Activated naive CD8-positive, alpha-beta T cell treated with anti-CD3 and anti-CD28 coated beads, Interleukin-2, amount 50 U/mL, for 24 hours (primary cell): Measurements from ENCODE around the gene ZFYVE28.

Source experiments
- ATAC-seq: fragments of 150-1000 bp; cut with Tn5 transposase; one replicate; pipeline ENCODE4 v1.10.0; 2021
- DNase-seq: peaks from one replicate; pipeline ENCODE4 v3.0.0; 2021
- H3K27ac Mint-ChIP-seq: one replicate; pipeline ENCODE4 v1.8.0; 2021; ENCODE audit warnings: mild to moderate bottlenecking, mixed read lengths
- H3K27me3 Mint-ChIP-seq: one replicate; pipeline ENCODE4 v1.8.0; 2021; ENCODE audit warnings: mixed read lengths
- H3K36me3 Mint-ChIP-seq: one replicate; pipeline ENCODE4 v1.8.0; 2021; ENCODE audit warnings: low read depth, mixed read lengths
- H3K4me1 Mint-ChIP-seq: one replicate; pipeline ENCODE4 v1.8.0; 2021; ENCODE audit warnings: mixed read lengths
- H3K4me3 Mint-ChIP-seq: one replicate; pipeline ENCODE4 v1.8.0; 2021; ENCODE audit warnings: mild to moderate bottlenecking, moderate library complexity, mixed read lengths
- H3K9me3 Mint-ChIP-seq: one replicate; pipeline ENCODE4 v1.8.0; 2021; ENCODE audit warnings: mixed read lengths

The ZFYVE28 gene

DNA sequence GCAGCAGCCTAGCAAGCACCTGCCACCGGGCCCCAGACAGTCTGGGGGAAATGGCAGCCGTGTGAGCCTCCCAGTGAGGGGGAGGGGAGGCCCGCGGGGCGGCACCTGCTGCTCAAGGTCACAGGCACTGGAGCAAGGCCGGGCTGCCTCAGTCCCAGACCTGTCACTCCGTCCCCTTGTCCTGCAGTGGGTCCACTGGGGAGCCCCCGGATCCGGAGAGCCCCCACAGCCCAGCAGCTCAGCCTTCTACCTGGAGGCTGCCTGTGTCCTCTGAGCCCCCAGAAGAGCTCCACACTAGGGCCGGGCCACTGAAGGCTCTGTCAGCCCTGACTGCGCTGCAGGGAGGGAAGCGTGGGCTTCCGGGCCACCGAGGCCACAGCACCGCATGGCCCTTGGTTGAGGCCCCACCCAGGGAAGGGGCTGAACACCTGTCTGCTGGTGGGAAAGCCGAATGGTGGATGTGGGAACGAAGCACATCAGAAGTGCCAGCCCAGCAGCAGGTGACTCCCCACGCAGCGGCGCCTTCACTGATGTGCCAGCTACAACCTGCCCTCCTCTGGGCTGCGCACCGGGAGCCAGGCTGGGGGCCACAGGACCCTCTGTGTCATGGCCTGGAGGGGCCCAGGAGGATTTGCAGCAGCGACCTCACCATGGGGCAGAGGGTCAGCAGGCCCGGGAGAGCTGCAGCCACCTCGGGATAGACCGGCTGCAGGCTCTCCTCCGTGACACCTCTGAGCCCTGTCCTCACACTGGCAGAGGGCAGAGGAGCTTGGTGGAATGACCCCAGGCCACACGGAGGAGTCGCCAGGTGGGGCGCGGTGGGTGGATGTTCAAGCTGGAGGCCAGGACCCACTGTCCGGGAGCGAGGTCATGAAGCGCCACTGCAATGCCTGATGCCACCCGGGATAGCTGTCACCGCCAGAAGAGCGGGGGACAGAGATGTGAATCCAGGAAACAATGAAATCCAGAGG lies 121.5 kb downstream of the ZFYVE28 start:
- ATAC-seq: no peak
- H3K36me3 Mint-ChIP-seq: no peaks in the 10 kb centered on the region
- peaks cover 31% of the 10 kb centered on the region for H3K4me1 Mint-ChIP-seq
- H3K27me3 Mint-ChIP-seq: no peaks in the 10 kb centered on the region
- no peak overlapping the region for H3K27ac Mint-ChIP-seq
- peak; percentile 35 for DNase-seq
- H3K9me3 Mint-ChIP-seq: no peaks in the 10 kb centered on the region
- peak overlapping the region; percentile 16 for H3K4me3 Mint-ChIP-seq

DNA sequence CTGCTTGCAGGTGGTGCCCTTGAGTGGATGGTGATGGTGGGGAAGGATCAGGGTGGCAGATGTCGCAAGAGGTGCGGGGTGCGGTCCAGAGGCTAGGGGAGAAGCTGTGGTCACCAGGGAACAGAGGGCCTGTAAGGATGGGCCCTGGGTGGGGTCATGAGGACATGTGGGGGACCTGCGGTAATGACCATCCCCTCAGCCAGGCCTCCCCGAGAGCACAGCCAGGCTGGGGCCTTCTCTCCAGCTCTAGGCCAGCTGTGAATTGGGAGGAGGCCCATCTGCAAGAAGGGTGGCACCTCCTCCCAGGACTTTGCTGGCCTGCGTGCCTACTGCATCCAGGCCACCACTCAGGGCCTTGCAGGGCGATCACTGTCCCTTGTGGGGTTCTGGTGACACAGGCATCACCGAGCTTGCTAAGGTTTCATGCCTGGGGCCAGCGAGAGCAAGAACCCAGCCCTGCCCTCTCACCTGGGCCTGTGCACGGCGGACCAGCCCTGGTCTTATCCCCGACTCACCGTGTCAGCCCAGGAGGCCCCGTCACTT lies 122.5 kb downstream of the ZFYVE28 start:
- DNase-seq: no peak
- no peaks in the 10 kb centered on the region for H3K9me3 Mint-ChIP-seq
- H3K27ac Mint-ChIP-seq: peak overlapping the region; percentile 27
- H3K4me1 Mint-ChIP-seq: peaks cover 37% of the 10 kb centered on the region
- no peaks in the 10 kb centered on the region for H3K36me3 Mint-ChIP-seq
- no peaks in the 10 kb centered on the region for H3K27me3 Mint-ChIP-seq
- H3K4me3 Mint-ChIP-seq: no peak overlapping the region
- ATAC-seq: no peak

DNA sequence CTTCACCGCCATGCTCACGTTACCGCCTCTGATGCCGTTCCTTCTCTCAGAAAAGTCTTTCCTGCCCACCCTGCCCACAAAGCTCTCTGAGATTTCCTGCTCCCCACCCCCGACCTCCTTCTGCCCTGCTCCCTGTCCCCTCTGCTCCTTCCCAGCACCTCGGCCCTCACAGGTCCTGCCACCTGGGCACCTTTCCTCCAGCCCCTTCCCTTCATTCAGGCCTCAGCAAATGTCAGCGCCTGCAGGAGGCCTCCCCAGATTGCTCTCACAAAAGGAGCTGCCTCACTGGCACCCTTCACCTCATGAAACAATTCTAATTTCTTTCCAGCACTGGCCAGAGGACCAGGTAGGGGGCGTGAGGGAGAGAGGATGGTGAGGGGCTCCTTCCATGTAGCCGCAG lies 122.9 kb downstream of the ZFYVE28 start:
- DNase-seq (no peak), ATAC-seq (no peak)
- Mint-ChIP-seq H3K9me3 (no peaks in the 10 kb centered on the region), H3K27ac (peak overlapping the region; percentile 27), H3K27me3 (no peaks in the 10 kb centered on the region), H3K4me1 (peaks cover 41% of the 10 kb centered on the region), H3K36me3 (no peaks in the 10 kb centered on the region), H3K4me3 (no peak overlapping the region)

DNA sequence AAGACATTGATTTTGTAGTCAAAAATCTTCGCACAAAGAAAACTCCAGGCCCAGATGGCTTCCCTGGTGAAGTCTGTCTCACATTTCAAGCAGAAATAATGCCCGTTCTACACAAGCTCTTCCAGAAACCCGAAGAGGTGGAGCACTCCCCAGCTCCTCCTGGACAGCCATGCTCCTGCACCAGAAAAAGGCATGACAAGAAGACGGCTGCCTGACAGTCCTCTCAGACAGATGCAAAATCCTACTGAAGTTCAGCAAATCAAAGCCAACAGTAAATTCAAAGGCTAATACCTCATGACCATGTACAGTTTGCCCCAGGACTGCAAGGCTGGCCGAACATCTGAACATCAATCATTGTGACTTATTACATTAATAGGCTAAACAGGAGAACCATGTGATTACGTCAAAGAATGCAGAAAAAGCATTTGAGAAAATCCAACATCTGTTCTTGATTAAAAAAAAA lies 125.8 kb downstream of the ZFYVE28 start:
- Mint-ChIP-seq H3K27me3 (no peaks in the 10 kb centered on the region), H3K4me3 (no peak overlapping the region), H3K36me3 (no peaks in the 10 kb centered on the region), H3K9me3 (no peaks in the 10 kb centered on the region), H3K4me1 (peaks cover 44% of the 10 kb centered on the region), H3K27ac (no peak overlapping the region)
- ATAC-seq (no peak), DNase-seq (no peak)

DNA sequence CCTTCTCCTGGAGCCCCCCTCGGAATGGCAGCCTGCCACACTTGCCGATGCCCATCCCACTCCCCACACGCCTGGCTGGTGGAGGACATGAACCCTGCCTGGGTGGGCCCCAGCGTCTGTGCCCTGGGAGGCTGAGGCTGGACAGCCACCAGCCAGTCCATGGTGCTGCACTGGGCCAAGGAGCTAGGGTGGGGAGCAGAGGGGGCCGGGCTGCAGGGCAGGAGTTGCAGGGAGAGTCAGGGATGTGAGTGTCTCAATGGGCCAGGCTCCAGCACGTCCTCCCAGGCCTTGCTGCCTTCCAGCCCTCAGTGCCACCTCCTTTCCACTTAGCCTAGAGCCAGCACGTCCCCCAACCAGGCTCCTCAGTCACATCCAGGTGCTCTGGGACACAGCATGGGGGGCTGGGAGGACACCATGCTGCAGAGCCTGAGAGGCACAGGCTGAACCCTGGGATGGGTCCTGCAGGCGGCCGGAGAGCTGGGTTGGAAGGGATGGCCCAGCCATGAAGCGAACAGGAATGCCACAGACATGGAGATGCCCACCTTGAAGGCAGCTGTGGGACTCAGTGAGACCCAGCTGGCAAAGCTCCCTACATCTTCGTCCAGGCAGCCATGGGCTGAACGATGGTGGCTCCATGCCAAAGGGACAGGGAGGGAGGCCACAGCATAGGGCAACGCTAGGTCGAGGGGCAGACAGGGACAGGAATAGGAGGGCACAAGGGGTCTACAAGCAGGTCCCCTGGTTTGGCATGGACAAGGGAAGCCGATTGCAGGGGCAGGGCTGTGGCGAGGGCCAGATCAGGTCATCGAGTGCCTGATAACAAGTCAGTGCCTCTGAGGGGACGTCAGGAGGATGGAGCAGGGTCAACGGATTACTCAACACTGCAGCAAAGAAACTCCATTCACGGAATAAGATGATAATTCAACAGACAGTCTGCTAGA lies 126.5 kb downstream of the ZFYVE28 start:
- Mint-ChIP-seq H3K27ac (no peak overlapping the region), H3K27me3 (no peaks in the 10 kb centered on the region), H3K36me3 (no peaks in the 10 kb centered on the region), H3K4me3 (no peak overlapping the region), H3K4me1 (peaks cover 37% of the 10 kb centered on the region), H3K9me3 (no peaks in the 10 kb centered on the region)
- ATAC-seq: no peak
- no peak for DNase-seq

DNA sequence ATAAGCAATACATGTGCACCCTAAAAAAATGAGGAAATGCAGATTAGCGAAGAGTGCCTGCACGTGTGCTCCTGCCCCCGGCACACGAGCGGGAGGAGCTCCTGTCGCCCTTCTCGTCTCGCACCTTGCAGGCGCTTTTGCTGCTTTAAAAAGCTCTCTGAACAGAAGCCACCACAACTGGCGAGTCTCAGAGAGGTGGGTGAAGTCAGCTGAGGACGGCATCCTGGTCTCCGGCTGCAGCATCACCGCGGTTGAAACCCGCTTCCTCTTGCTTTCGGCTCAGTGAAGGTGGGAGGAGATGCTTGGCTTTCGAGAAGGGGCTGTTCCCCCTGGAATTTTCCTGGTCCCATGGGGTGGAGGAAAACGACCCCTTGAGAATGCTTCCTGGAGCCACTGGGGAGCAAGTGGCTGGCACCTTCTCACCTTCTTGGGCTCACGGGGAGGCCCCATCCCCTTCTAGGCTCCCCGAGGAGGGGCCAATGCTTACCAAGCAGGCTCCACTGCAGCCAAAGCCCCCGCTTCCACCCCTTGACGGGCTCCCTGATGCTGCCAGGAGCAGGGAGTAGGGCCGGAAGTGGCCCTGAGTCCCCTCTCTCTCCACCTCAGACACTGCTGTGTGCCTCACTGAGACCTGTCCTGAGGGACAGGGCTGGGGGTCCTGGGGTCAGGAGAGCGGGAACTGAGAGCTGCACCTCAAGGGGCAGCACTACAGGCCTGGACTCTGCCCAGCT lies 127.3 kb downstream of the ZFYVE28 start:
- H3K27ac Mint-ChIP-seq: peak overlapping the region; percentile 35
- peak; percentile 70 for ATAC-seq

DNA sequence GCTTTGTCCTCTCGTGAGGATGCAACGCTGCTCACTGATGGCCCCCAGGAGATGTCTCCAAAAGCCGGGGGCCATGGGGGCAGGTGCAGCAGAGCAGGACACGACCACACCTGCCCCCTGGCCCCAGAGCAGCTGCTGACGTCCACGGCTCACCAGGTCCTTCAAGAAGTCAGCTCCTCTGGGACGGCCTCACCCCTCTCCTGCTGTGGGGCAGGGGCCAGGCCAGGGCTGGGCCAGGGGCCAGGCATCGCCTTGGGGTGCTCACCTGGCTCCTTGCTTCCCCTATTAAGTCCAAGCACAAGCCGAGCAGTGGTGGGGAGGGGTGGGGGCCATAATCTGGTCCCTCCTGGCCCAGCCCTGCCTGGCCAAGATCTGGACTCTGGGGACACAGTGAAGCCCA lies 128.0 kb downstream of the ZFYVE28 start:
- Mint-ChIP-seq H3K36me3 (no peaks in the 10 kb centered on the region), H3K27me3 (no peaks in the 10 kb centered on the region), H3K4me1 (peaks cover 31% of the 10 kb centered on the region), H3K27ac (peak overlapping the region; percentile 35), H3K4me3 (peak overlapping the region; percentile 62), H3K9me3 (no peaks in the 10 kb centered on the region)
- ATAC-seq (no peak), DNase-seq (no peak)

More for the DNA sequence above, 127.3 kb downstream of the ZFYVE28 start:
- H3K9me3 Mint-ChIP-seq: no peaks in the 10 kb centered on the region
- no peaks in the 10 kb centered on the region for H3K27me3 Mint-ChIP-seq
- peak; percentile 64 for DNase-seq
- peak overlapping the region; percentile 62 for H3K4me3 Mint-ChIP-seq
- H3K4me1 Mint-ChIP-seq: peaks cover 34% of the 10 kb centered on the region
- H3K36me3 Mint-ChIP-seq: no peaks in the 10 kb centered on the region

DNA sequence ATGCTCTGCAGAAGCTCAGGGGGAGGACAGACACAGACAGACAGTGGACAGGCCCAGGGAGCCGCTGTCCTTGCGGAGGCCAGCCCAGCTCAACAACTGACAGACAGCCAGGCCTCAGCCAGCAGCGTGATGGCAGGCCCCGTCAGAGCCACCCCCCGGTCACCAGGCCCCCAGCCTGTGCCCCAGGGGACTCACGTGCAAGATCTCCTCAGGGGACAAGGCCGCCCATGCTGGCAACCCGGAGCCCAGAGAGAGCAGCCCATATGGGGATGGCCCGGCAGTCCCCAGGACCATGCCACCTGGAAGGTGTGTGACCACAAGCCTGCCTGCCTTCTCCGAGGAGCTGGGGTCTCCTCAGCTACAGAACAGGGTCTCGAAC lies 128.5 kb downstream of the ZFYVE28 start:
- no peaks in the 10 kb centered on the region for H3K9me3 Mint-ChIP-seq
- peaks cover 28% of the 10 kb centered on the region for H3K4me1 Mint-ChIP-seq
- H3K4me3 Mint-ChIP-seq: no peak overlapping the region
- H3K27me3 Mint-ChIP-seq: no peaks in the 10 kb centered on the region
- no peak overlapping the region for H3K27ac Mint-ChIP-seq
- ATAC-seq: no peak
- H3K36me3 Mint-ChIP-seq: no peaks in the 10 kb centered on the region
- DNase-seq: no peak

DNA sequence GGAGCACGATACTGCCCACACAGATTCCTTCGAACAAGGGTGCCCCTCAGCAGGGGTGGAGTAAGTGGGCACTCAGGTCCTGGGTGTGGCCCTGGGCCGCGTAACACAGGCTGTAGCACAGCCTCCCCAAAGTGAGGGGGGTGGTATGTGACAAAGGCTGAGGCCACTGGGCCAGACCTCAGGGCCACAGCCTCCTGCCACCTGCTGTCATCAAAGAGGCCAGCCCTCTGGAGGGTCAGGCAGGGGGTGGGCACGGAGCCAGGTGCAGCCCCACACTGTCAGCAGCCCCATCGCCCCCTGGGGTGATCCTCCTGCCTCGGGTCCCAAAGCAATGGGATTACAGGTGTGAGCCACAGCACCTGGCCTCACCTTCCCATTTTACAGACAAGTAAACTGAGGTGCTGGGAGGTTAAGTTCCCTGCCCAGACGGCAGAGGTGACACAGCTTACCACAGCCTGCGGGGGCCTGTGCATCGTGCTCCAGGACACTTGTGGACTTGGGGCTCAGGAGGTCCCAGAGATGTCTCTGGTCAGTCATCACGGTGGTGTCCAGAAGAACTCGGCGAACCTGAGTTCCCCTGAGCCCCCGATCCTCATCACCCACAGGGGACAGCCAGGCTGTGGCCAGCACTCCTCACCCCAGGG lies 129.0 kb downstream of the ZFYVE28 start:
- H3K4me3 Mint-ChIP-seq: no peak overlapping the region
- no peak overlapping the region for H3K27ac Mint-ChIP-seq
- peaks cover 29% of the 10 kb centered on the region for H3K4me1 Mint-ChIP-seq
- H3K9me3 Mint-ChIP-seq: no peaks in the 10 kb centered on the region
- H3K27me3 Mint-ChIP-seq: no peaks in the 10 kb centered on the region
- ATAC-seq: no peak
- no peak for DNase-seq
- H3K36me3 Mint-ChIP-seq: no peaks in the 10 kb centered on the region

DNA sequence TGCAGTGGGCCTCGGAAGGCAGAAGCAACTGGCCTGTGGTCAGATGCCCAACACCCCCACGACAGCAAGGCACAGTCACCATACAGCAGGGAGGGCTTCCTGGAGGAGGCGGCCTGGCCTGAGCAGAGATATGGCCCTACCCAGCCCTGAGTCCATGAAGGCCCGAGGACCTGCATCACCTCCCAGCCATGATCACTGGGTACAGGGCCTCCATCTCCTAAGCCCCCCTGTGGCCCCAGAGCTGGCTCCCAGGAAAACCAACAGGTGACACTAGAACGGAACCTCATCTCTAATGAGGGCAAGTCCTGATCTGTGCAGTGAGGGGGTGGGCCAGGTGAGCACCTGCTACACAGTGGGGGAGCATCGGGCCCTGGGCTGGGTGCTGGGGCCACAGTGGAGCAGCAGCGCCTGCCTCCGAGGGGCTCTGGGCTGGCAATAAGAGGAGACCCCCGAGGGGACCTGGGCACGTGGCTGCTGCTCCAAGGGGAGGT lies 130.3 kb downstream of the ZFYVE28 start:
- ATAC-seq (no peak), DNase-seq (no peak)
- H3K36me3 Mint-ChIP-seq: no peaks in the 10 kb centered on the region
- H3K27me3 Mint-ChIP-seq: no peaks in the 10 kb centered on the region
- peaks cover 25% of the 10 kb centered on the region for H3K4me1 Mint-ChIP-seq
- no peak overlapping the region for H3K27ac Mint-ChIP-seq
- H3K4me3 Mint-ChIP-seq: no peak overlapping the region
- H3K9me3 Mint-ChIP-seq: no peaks in the 10 kb centered on the region

DNA sequence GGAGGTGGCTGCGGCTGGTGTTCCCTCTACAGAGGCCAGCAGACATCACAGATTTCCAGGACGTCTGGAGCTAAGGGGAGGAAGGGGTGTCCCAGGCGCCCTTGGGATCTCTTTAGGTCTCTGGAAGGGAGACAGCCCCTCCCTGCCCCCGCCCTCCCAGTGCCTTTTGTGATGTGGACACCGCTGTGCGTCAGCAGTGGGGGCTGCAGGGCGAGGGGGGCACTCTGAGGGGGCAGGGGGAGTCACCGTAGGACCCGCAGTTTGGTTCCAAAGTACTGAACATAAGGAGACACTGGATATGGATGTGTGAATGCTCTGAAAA lies 130.9 kb downstream of the ZFYVE28 start:
- Mint-ChIP-seq H3K27me3 (no peaks in the 10 kb centered on the region), H3K36me3 (no peaks in the 10 kb centered on the region), H3K4me1 (peaks cover 29% of the 10 kb centered on the region), H3K27ac (no peak overlapping the region), H3K4me3 (no peak overlapping the region), H3K9me3 (no peaks in the 10 kb centered on the region)
- ATAC-seq (no peak), DNase-seq (no peak)

DNA sequence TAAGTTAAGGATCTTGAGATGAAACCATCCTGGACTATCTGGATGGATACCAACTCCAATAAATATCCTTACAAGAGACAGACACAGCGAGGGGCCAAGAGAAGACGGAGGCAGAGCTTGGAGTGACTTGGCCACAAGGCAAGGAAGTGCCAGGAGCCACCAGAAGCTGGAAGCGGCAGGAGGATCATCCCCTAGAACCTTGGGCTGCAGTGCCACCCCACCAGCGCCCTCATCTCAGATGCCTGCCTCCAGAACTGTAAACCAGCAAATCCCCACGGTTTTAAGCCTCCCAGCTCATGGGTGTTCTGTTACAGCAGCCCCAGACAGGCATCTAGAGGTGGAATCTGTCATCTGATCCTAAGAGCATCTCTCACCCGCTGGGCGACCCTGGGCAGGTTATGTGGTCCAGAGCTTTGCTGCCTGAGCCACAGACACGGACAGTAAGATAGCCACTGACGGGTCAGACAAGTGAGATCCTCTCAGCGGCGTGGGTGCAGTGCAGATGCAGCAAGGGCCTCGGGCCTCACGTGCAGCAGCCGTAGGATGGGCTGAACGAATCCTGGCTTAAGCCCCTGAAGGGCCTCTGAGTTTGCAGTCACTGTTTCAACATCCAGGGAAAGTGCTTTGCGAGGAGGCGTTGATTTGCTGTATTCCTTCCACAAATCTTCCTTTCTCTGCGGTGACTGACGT lies 131.4 kb downstream of the ZFYVE28 start:
- DNase-seq (no peak), ATAC-seq (no peak)
- no peaks in the 10 kb centered on the region for H3K27me3 Mint-ChIP-seq
- no peaks in the 10 kb centered on the region for H3K36me3 Mint-ChIP-seq
- no peaks in the 10 kb centered on the region for H3K9me3 Mint-ChIP-seq
- H3K4me3 Mint-ChIP-seq: no peak overlapping the region
- no peak overlapping the region for H3K27ac Mint-ChIP-seq
- peaks cover 33% of the 10 kb centered on the region for H3K4me1 Mint-ChIP-seq
